IMR-90 (cell line): ENCODE data around the gene KCNH2. TPM values are rescaled to one million over a fixed set of nuclear protein-coding genes. Genes with fewer than 3 reads are reported as not detected.

ENCODE experiments used
- ATAC-seq: fragments of 200-7000 bp; cut with Tn5 transposase; 2 replicates; pipeline ENCODE4 v1.9.1; 2020; ENCODE audit warnings: low read depth, mild to moderate bottlenecking, moderate library complexity
- BruUV-seq: library from RNA; stranded (reverse); fragments of 400-500 nt; replicated peaks from 2 replicates; lab custom pipeline; 2021; lab: Mats Ljungman, UMichigan
- CTCF ChIA-PET: fragments of 300-600 bp; formaldehyde crosslinking; extraction: SDS; loops from one replicate; lab custom pipeline; 2021; ENCODE audit warnings: antibody characterized with exemption; lab: Yijun Ruan, JAX
- POLR2A ChIA-PET: fragments of 300-600 bp; sonication (Branson Sonifier 250); formaldehyde crosslinking; loops from one replicate; lab custom pipeline; 2022; ENCODE audit warnings: antibody characterized with exemption; ENCODE audit not compliant: unreplicated experiment; lab: Charles Lee
- DNase-seq: peaks from one replicate; pipeline ENCODE4 v3.0.0; 2013
- H2AFZ ChIP-seq: replicated peaks from 2 replicates; pipeline ENCODE3; 2013; ENCODE audit warnings: low read length, mild to moderate bottlenecking; ENCODE audit not compliant: poor library complexity
- H2AK5ac ChIP-seq: 2 replicates; pipeline ENCODE4 v1.6.1; 2013; ENCODE audit warnings: low read depth, low read length, inconsistent platforms
- H2AK9ac ChIP-seq: replicated peaks from 2 replicates; pipeline ENCODE3; 2013; ENCODE audit warnings: mild to moderate bottlenecking, low read depth, low read length, moderate library complexity; ENCODE audit not compliant: poor library complexity
- H2BK120ac ChIP-seq: 2 replicates; pipeline ENCODE4 v1.6.1; 2013; ENCODE audit warnings: low read depth, low read length, inconsistent platforms
- H2BK15ac ChIP-seq: 3 replicates; pipeline ENCODE4 v1.6.1; 2013; ENCODE audit warnings: low read depth, low read length, inconsistent platforms
- H2BK20ac ChIP-seq: 2 replicates; pipeline ENCODE4 v1.6.1; 2013; ENCODE audit warnings: low read depth, mild to moderate bottlenecking, inconsistent platforms, low read length, moderate library complexity
- H2BK5ac ChIP-seq: 2 replicates; pipeline ENCODE4 v1.6.1; 2013; ENCODE audit warnings: mild to moderate bottlenecking, low read depth, low read length, inconsistent platforms; ENCODE audit not compliant: poor library complexity, severe bottlenecking
- H3K14ac ChIP-seq: replicated peaks from 2 replicates; pipeline ENCODE4 v1.6.1; 2013; ENCODE audit warnings: low read depth, low read length, inconsistent platforms
- H3K18ac ChIP-seq: 2 replicates; pipeline ENCODE4 v1.6.1; 2013; ENCODE audit warnings: low read depth, low read length, control low read depth
- H3K23ac ChIP-seq: 2 replicates; pipeline ENCODE4 v1.6.1; 2013; ENCODE audit warnings: low read depth, low read length, inconsistent platforms
- H3K27ac ChIP-seq: 2 replicates; pipeline ENCODE4 v1.5.1; 2013; ENCODE audit warnings: mild to moderate bottlenecking, control low read depth, low read length; ENCODE audit not compliant: insufficient read depth
- H3K27me3 ChIP-seq: 2 replicates; pipeline ENCODE4 v1.6.1; 2013; ENCODE audit warnings: low read length; ENCODE audit not compliant: control insufficient read depth, insufficient read depth
- H3K36me3 ChIP-seq: 2 replicates; pipeline ENCODE4 v1.6.1; 2013; ENCODE audit warnings: low read length, mixed read lengths; ENCODE audit not compliant: control insufficient read depth, insufficient read depth
- H3K4ac ChIP-seq: 2 replicates; pipeline ENCODE4 v1.6.1; 2013; ENCODE audit warnings: low read depth, low read length, inconsistent platforms
- H3K4me1 ChIP-seq: 2 replicates; pipeline ENCODE4 v1.6.1; 2013; ENCODE audit warnings: low read length, mixed read lengths; ENCODE audit not compliant: control insufficient read depth, insufficient read depth
- H3K4me2 ChIP-seq: 2 replicates; pipeline ENCODE4 v1.6.1; 2013; ENCODE audit warnings: low read depth, mild to moderate bottlenecking, control low read depth, low read length, moderate library complexity
- H3K4me3 ChIP-seq: 2 replicates; pipeline ENCODE4 v1.5.1; 2013; ENCODE audit warnings: low read depth, mild to moderate bottlenecking, control low read depth, low read length, moderate library complexity; ENCODE audit not compliant: insufficient read depth
- H3K56ac ChIP-seq: 2 replicates; pipeline ENCODE4 v1.6.1; 2013; ENCODE audit warnings: low read length, inconsistent platforms; ENCODE audit not compliant: insufficient read depth; ENCODE audit errors: extremely low read depth
- H3K79me1 ChIP-seq, 2 experiments: 2 replicates each; pipeline ENCODE4 v1.6.1; 2013; ENCODE audit warnings: low read length in 2 of 2, inconsistent platforms in 1 of 2, low read depth in 1 of 2
- H3K9ac ChIP-seq: 2 replicates; pipeline ENCODE4 v1.6.1; 2013; ENCODE audit warnings: low read depth, low read length, control low read depth
- H3K9me1 ChIP-seq: 2 replicates; pipeline ENCODE4 v1.6.1; 2013; ENCODE audit warnings: low read length, inconsistent platforms; ENCODE audit not compliant: insufficient read depth
- H3K9me3 ChIP-seq: 2 replicates; pipeline ENCODE4 v1.6.1; 2013; ENCODE audit warnings: low read length; ENCODE audit not compliant: control insufficient read depth, insufficient read depth
- H4K20me1 ChIP-seq: 2 replicates; pipeline ENCODE4 v1.6.1; 2013; ENCODE audit warnings: low read length, inconsistent platforms; ENCODE audit not compliant: insufficient read depth
- H4K5ac ChIP-seq: 2 replicates; pipeline ENCODE4 v1.6.1; 2013; ENCODE audit warnings: mild to moderate bottlenecking, low read depth, low read length, control low read depth
- H4K8ac ChIP-seq, 2 experiments: 2 replicates each; pipeline ENCODE4 v1.6.1; 2013; ENCODE audit warnings: low read depth in 2 of 2, low read length in 2 of 2, control low read depth in 1 of 2, inconsistent platforms in 1 of 2
- H4K91ac ChIP-seq: 2 replicates; pipeline ENCODE4 v1.6.1; 2013; ENCODE audit warnings: low read depth, low read length, inconsistent platforms; ENCODE audit not compliant: insufficient read depth
- BHLHE40 ChIP-seq: fragments of 150-350 bp; IDR thresholded peaks from 2 replicates; pipeline ENCODE4 v1.6.1; 2016; ENCODE audit warnings: mild to moderate bottlenecking, low read depth, low read length
- CEBPB ChIP-seq: IDR thresholded peaks from 2 replicates; pipeline ENCODE4 v1.6.1; 2012; ENCODE audit warnings: low read depth, low read length, improper control_type of control experiment
- MAFK ChIP-seq: IDR thresholded peaks from 2 replicates; pipeline ENCODE4 v1.6.1; 2012; ENCODE audit warnings: low read depth, low read length, improper control_type of control experiment
- MAZ ChIP-seq: IDR thresholded peaks from 2 replicates; pipeline ENCODE4 v1.6.1; 2012; ENCODE audit warnings: low read depth, mild to moderate bottlenecking, low read length, improper control_type of control experiment, moderate library complexity, borderline replicate concordance
- RFX5 ChIP-seq: IDR thresholded peaks from 2 replicates; pipeline ENCODE4 v1.8.0; 2012; ENCODE audit warnings: low read depth, mild to moderate bottlenecking, low read length, moderate library complexity
- whole genome bisulfite sequencing, 2 experiments: methylation state at CpG; one replicate each; pipeline versions ENCODE4 v1.1.5 to v1.1.7; 2013; ENCODE audit warnings: missing lambda C conversion rate in 2 of 2; ENCODE audit not compliant: insufficient read length in 1 of 2; ENCODE audit errors: extremely low coverage in 2 of 2; 5-methylcytosine and 5-hydroxymethylcytosine counted together
- dilution Hi-C: fragments of 300-500 bp; cut with HindIII; formaldehyde crosslinking; loops from one replicate; pipeline ENCODE4 v1.14.3; 2018; ENCODE audit warnings: low sequenced_read_pairs; ENCODE audit not compliant: unreplicated experiment
- in situ Hi-C: fragments of 300-500 bp; cut with MboI; formaldehyde crosslinking; loops from 3 replicates; pipeline ENCODE4 v1.14.3; 2019; ENCODE audit warnings: low sequenced_read_pairs, inconsistent platforms, mixed read lengths
- intact Hi-C: fragments of 100-400 bp; cut with micrococcal nuclease; formaldehyde crosslinking; loops from 2 replicates; pipeline ENCODE4 v1.10.0; 2022
- polyA plus RNA-seq, 3 experiments: library from polyadenylated mRNA; depleted of rRNA; stranded (reverse); fragments of >200 nt; gene quantifications; 2 replicates each; pipeline ENCODE4 v1.2.3, GENCODE V29; 2012; ENCODE audit warnings: low replicate concordance in 1 of 3
- total RNA-seq: library from RNA; depleted of rRNA; stranded (reverse); fragments of >200 nt; gene quantifications from 2 replicates; pipeline ENCODE4 v1.2.3, GENCODE V29; 2012

Gene KCNH2
- total and polyA plus RNA-seq, 2 of the 4 experiments (the other 2 are of a cell fraction): 0.90 to 2.1 TPM

DNA sequence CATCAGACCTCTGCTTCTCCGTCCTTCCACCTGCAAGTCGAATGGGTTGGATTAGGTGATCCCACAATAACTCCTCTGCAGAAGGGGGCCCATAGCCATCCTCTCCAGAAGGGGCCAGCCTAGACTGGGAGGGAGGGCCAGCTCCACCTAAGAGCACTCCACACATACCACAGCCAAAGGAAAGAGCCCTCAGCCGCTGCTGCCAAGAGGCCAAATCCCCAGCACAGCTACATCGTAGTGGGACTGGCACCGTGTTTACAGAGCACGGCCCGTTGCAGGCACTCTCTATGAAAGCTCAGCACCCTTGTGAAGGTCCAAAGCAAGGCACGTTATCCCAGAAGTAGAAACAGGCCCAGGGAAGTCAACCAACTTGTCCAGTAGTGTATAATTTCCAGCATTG is 5.4 kb downstream of the KCNH2 start:
- CTCF ChIA-PET: no interaction called here
- POLR2A ChIA-PET: no interaction called here
- peaks cover 43% of the 10 kb centered on the region for H3K27me3 ChIP-seq
- H2AK5ac ChIP-seq: no peak overlapping the region
- H3K4me2 ChIP-seq: no peak overlapping the region
- H2AK9ac ChIP-seq: no peak overlapping the region
- no peak overlapping the region for H4K8ac ChIP-seq
- H2BK5ac ChIP-seq: no peak overlapping the region
- in situ Hi-C loops (no loop called here), intact Hi-C loops (no loop called here), dilution Hi-C loops (no loop called here)
- H2BK15ac ChIP-seq: no peak overlapping the region
- H3K4ac ChIP-seq: no peak overlapping the region
- no peak overlapping the region for H4K91ac ChIP-seq
- DNase-seq: no peak
- TF ChIP-seq BHLHE40 (no peak), CEBPB (no peak), MAZ (no peak), RFX5 (no peak), MAFK (no peak)
- H3K23ac ChIP-seq: no peak overlapping the region
- no peaks in the 10 kb centered on the region; the same call in 1 of the 2 replicates for H4K20me1 ChIP-seq
- peaks cover 22% of the 10 kb centered on the region; the same call in 1 of the 2 replicates for H3K4me1 ChIP-seq
- 67% methylated on average over 4 of the region's 8 CpGs; no CpG with 5 or more reads in 1 of the 2 experiments for WGBS, 2 experiments
- no peak overlapping the region for H3K9ac ChIP-seq
- H3K18ac ChIP-seq: no peak overlapping the region
- H3K36me3 ChIP-seq: no peaks in the 10 kb centered on the region; the same call in 1 of the 2 replicates
- no peak overlapping the region for H3K27ac ChIP-seq
- H2BK20ac ChIP-seq: no peak overlapping the region
- no peak for ATAC-seq
- no TSS peak for BruUV-seq
- no peaks in the 10 kb centered on the region for H3K79me1 ChIP-seq
- no peaks in the 10 kb centered on the region for H3K9me3 ChIP-seq
- no peak overlapping the region for H4K5ac ChIP-seq
- H3K9me1 ChIP-seq: no peaks in the 10 kb centered on the region
- no peak overlapping the region for H3K14ac ChIP-seq
- H3K4me3 ChIP-seq: no peak overlapping the region
- H3K56ac ChIP-seq: no peak overlapping the region
- no peak overlapping the region for H2AFZ ChIP-seq
- no peak overlapping the region for H2BK120ac ChIP-seq
